ENCODE measurements around the gene GSE1.

Gene GSE1

DNA sequence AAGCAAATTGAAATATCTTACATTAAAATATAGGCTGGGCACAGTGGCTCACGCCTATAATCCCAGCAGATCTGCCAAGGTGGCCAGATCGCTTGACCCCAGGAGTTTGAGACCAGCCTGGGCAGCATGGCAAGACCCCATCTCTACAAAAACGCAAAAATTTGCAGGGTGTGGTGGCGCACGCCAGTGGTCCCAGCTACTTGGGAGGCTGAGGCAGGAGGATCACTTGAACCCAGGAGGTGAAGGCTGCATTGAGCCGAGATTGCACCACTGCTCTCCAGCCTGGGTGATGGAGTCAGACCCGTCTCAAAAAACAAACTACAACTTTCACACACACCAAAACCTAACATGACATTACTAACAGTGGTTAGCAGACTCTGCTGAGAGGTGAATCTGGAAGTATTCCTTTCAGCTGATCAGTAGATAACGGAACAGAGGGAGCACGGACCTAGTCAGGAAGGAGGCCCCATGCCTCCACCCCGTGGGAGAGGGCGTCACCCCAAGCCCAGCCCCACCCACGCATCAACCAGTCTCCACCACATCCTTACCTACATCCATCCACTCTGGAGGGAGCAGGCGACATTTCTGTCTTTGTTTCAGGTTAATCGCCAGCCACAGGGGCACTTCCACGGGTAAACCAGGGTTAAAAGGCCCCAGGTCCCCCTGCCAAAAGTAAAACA lies 73.9 kb downstream of the GSE1 start:
- no peak for DNase-seq

DNA sequence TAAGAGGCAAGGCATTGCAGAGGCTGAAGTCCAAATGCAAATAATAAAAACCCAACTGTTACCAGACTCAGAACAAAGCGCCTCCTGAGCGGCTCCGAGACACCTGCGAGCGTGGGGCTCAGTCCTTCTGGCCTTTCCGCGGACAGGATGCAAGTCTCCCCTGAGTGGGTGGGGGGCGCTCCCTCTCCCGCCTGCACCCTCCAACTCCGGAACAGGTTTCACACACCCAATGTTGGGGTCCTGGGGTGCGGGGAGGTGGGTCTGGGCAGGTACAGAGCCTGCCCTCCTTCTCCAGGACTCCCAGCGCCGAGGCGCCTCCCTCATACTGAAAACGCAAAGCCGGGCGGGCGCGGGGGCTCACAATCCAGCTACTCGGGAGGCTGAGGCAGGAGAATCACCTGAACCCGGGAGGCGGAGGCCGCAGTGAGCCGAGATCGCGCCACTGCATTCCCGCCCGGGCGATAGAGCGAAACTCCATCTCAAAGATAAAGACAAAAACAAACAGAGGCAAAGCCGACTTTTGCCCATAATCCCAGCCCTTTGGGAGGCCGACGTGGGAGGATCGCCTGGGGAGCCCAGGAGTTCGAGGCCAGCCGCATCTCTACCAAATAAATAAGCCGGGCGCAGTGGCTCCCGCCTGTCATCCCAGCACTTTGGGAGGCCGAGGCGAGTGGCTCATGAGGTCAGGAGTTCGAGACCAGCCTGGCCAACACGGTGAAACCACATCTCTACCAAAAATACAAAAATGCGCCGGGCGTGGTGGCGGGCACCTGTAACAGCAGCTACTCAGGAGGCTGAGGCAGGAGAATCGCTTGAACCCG lies 74.7 kb downstream of the GSE1 start:
- DNase-seq = no peak

DNA sequence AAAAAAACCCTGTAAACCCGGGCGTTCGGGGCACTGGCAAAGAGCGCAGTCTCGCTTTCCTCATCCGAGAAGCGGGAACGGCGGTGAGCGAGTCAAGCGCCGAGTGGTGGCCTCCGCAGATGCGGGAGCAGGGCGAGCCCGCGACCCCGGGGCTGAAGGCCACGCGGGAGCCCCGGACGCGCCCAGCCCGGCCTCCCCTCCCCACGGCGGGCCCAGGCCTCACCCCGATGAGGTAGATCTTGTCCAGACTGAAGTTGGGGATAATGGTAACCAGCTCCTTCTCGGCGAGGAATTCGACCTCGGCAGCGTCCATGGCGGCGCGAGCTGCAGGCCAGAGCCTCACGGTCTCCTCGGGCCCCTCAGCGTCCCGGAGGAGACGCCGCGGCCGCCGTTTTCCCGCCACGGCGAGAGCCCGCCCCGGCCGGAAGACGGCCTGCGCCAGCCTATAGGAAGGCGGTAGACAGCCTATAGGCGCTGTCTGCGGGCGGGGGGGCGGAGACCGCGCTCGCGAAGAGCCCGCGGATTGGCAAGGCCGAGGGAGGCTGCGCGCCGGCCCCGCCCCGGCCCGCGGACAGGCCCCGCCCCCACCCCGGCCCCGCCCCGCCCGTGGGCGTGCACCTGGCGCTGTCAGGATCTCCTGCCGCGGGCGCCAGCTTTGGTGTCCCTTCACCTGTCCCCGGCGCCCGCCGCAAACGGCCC lies 75.6 kb downstream of the GSE1 start, which contains the start of gene GINS2:
Gene GINS2 (minus strand): TSS at position 369 of the 699 bp plus-strand sequence. CDS start 56 bp downstream, at position 313.
- DNase-seq = peak; percentile 85

GRCh38 chr16:85689285-85689949 lies 76.3 kb downstream of the GSE1 start:
- no peak for DNase-seq

DNA sequence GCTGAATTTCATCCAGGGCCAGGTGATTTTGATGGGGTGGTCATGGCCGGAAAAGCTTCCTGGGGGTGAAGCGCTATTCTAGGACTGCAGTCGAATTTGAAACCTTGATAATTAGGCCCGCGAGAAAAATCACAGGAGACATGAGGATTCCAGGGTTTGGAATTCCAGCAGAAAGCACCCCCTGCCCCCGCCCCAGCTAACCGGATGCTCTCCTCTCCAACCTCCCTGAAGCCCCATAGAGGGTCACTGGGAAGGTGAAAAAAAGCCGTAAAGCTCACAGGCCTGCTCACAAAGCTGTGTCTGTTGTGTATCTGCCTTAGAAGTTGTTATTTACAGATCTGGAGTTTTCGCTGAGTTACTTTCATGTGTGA lies 76.8 kb downstream of the GSE1 start:
- DNase-seq = no peak

GRCh38 chr16:85690469-85691064 lies 77.4 kb downstream of the GSE1 start:
- DNase-seq = no peak

GRCh38 chr16:85695196-85696128 lies 82.3 kb downstream of the GSE1 start:
- DNase-seq = no peak

DNA sequence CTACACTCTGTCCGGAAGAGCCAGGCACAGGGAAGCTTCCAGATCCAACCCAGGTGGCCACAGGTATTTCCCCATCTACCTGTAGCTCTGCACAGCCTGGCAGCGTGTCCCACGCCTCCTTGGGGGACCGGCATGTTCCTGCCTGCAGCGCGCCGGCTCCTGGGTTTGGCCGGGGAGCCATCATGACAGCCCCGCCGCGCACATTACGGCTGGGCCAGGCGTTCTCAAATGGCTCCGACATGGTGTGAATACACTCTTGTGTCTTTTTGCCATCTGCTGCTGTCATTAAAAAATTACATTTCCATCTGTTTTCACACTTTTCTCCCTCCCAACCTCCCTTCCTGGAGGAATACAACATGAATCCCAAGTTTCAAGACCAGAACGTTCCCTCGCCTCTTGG lies 83.7 kb downstream of the GSE1 start:
- DNase-seq = no peak

DNA sequence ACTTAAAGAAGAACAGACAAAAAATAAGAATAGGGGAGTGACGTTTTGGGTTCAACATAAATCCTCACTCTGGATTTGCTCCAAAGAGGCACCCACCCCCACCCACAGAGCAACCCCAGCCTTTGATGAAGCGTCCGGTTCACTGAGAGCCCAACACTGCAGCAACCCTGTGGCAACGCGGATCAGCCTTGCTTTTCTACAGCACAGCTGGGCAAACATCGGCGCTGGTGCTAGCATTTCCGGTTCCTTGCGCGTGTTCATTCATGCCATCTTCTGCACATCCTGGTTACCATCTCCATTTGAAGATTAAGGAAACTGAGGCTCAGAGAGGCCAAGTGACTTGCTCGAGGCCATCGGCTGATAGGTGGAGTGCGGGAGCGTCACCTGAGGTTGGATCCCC lies 84.3 kb downstream of the GSE1 start:
- DNase-seq = no peak

- DNase-seq = no peak
Observed at GRCh38 chr16:85698459-85698891, 85.4 kb downstream of the GSE1 start.

GRCh38 chr16:85698935-85699558 lies 85.9 kb downstream of the GSE1 start:
- DNase-seq = no peak

- no peak for DNase-seq
Observed at GRCh38 chr16:85699628-85700027, 86.5 kb downstream of the GSE1 start.

DNA sequence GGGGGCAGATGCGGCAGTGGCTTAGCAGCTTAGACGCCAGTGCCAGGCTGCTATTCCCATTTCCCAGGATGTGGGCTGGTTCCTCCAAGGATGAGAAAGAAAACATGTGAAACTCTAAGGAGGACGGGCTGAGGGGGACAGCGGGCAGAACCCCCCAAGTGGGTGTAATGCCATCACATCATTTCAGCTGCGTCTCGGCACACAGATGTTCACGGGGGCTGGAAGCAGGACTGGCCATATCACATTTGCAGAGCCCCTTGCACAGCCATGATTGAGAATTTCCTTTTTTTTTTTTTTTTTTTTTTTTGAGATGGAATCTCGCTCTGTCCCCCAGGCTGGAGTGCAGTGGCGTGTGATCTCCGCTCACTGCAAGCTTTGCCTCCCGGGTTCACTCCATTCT lies 90.9 kb downstream of the GSE1 start:
- no peak for DNase-seq

GRCh38 chr16:85704900-85705846 lies 92.1 kb downstream of the GSE1 start:
- no peak for DNase-seq

GRCh38 chr16:85706449-85707034 lies 93.4 kb downstream of the GSE1 start:
- DNase-seq = no peak

DNA sequence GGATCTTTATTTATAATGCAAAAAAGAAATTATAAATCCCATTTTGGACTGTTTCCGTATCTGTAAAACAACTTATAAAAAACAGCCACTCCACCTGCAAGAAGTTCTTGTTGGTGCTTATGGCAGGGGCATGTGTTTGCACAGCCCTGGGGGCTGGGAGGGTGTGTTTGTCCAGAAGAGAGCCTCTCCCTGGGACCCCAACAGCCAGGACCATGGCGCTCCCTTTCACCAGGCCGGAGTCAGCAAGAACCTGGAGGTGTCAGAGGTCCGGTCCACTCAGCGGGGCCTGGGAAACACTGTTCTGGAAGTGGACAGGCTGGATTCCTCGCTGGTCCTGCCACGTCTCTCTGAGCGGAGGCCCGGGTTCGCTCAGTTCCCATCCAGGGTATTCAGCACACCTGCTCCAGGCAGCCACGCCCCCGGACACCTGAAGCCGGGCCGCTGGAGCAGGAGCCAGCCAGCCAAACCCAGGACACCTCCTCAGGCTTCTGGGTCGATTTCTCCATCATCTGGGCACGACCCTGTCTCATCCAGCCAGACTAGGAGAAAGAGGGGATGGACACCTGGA lies 94.5 kb downstream of the GSE1 start:
- no peak for DNase-seq

DNA sequence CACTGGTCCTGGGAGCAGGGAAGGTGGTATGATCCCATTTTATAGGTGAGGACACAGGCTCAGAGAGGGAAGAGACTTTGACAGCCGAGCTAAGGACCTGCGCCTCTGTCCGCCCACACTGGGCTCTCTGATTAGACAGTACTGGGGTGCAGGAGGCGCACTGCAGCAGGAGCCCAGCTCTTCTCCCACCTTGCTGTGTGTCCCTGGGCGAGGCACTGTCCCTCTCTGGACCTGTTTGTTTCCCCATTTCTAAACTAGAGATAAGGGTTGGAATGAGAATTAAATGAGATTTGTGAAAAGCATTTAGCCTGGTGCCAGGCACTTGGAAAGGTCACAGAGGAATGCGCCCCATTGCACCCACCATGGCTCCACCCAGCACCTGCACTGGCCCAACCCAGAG lies 95.2 kb downstream of the GSE1 start:
- no peak for DNase-seq

DNA sequence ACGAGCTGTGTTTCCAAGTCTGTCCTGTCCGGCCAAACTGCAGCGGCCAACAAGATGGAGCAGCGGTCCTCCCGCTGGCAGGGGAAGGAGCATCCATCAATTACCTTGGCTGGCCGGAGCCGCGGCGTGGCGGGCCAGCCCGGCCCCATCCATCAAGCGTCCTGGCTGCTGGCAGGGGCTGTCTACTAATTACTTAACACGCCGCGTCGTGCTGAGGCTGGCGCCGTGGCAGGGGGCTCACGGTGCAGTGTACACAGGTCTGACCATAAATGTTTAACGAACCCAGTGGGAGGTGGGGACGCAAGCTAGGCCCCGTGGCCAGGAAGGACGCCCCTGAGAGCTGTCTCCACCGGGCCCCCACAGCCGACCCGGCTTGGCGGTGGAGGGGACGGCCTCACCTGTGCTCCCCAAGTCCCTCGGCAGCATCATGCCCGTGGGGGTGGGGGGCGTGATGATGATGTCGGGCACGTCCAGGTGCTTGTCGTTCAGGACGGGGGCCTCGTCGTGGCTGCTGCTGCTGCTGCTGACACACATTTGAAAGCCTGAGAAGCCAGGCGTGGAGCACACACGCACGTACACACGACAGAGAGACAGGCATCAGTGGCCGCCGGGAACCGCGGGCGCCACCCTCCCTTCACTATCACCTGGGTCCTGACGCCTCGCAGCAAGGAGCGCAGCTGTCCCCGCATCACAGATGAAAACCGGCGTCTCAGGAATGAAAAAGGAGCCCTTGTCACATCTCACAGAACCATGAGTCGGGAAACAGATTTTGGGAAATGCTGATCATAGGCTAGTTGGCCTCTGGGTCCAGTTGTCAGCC lies 96.9 kb downstream of the GSE1 start:
- no peak for DNase-seq

Measured in activated CD4-positive, alpha-beta T cell treated with anti-CD3 and anti-CD28 coated beads for 1 hour (primary cell).